H9 (cell line): Measurements from ENCODE around the gene USP40. TPM values are rescaled to one million over a fixed set of nuclear protein-coding genes. Genes with fewer than 3 reads are reported as not detected.
A peak's percentile ranks its signal among the peaks of the same experiment; 100 is the strongest.

Experiments used
- DNase-seq: peaks from one replicate; pipeline ENCODE4 v3.0.0-alpha.2; 2017
- H2AFZ ChIP-seq: one replicate; pipeline ENCODE4 v1.6.1; 2013; ENCODE audit warnings: mild to moderate bottlenecking, low read length, control low read depth, moderate library complexity
- H2AK5ac ChIP-seq: 2 replicates; pipeline ENCODE4 v1.6.1; 2013; ENCODE audit warnings: low read length, control low read depth, mixed read lengths; ENCODE audit not compliant: insufficient read length
- H2BK120ac ChIP-seq: one replicate; pipeline ENCODE4 v1.6.1; 2013; ENCODE audit warnings: low read depth, mild to moderate bottlenecking, low read length, control low read depth, inconsistent platforms; ENCODE audit not compliant: poor library complexity, severe bottlenecking
- H2BK12ac ChIP-seq: 2 replicates; pipeline ENCODE4 v1.6.1; 2013; ENCODE audit warnings: low read length, control low read depth, mixed read lengths, low read depth; ENCODE audit not compliant: insufficient read length
- H2BK15ac ChIP-seq: 2 replicates; pipeline ENCODE4 v1.6.1; 2013; ENCODE audit warnings: low read depth, low read length, control low read depth
- H2BK20ac ChIP-seq: one replicate; pipeline ENCODE4 v1.6.1; 2013; ENCODE audit warnings: low read depth, mild to moderate bottlenecking, low read length, control low read depth, inconsistent platforms; ENCODE audit not compliant: poor library complexity, severe bottlenecking
- H2BK5ac ChIP-seq: 2 replicates; pipeline ENCODE4 v1.6.1; 2013; ENCODE audit warnings: low read length, control low read depth, mixed read lengths; ENCODE audit not compliant: insufficient read length
- H3K14ac ChIP-seq: 2 replicates; pipeline ENCODE4 v1.6.1; 2013; ENCODE audit warnings: low read length, control low read depth; ENCODE audit not compliant: insufficient read depth
- H3K18ac ChIP-seq: 2 replicates; pipeline ENCODE4 v1.6.1; 2013; ENCODE audit warnings: low read depth, mild to moderate bottlenecking, mixed read lengths, low read length, control low read depth; ENCODE audit not compliant: insufficient read length
- H3K23ac ChIP-seq: 2 replicates; pipeline ENCODE4 v1.6.1; 2013; ENCODE audit warnings: low read length, control low read depth, mixed read lengths, low read depth; ENCODE audit not compliant: insufficient read length
- H3K23me2 ChIP-seq: 2 replicates; pipeline ENCODE4 v1.6.1; 2013; ENCODE audit warnings: low read depth, mild to moderate bottlenecking, mixed read lengths, low read length, control low read depth; ENCODE audit not compliant: insufficient read length, poor library complexity, severe bottlenecking
- H3K27ac ChIP-seq: 2 replicates; pipeline ENCODE4 v1.5.1; 2013; ENCODE audit warnings: low read length, control low read depth, mixed read lengths, low read depth; ENCODE audit not compliant: insufficient read length
- H3K27me3 ChIP-seq: 2 replicates; pipeline ENCODE4 v1.6.1; 2013; ENCODE audit warnings: low read length, control low read depth, inconsistent platforms; ENCODE audit not compliant: insufficient read depth
- H3K4ac ChIP-seq: 2 replicates; pipeline ENCODE4 v1.6.1; 2013; ENCODE audit warnings: low read depth, mild to moderate bottlenecking, control low read depth, inconsistent platforms, low read length, moderate library complexity
- H3K4me1 ChIP-seq: 2 replicates; pipeline ENCODE4 v1.6.1; 2013; ENCODE audit warnings: low read length, control low read depth, inconsistent platforms; ENCODE audit not compliant: insufficient read depth
- H3K4me2 ChIP-seq: 2 replicates; pipeline ENCODE4 v1.6.1; 2013; ENCODE audit warnings: low read length, control low read depth, mixed read lengths; ENCODE audit not compliant: insufficient read length, insufficient read depth
- H3K56ac ChIP-seq: 2 replicates; pipeline ENCODE4 v1.6.1; 2013; ENCODE audit warnings: low read depth, mild to moderate bottlenecking, mixed read lengths, low read length, control low read depth; ENCODE audit not compliant: insufficient read length
- H3K79me1 ChIP-seq: 2 replicates; pipeline ENCODE4 v1.6.1; 2013; ENCODE audit warnings: low read depth, mild to moderate bottlenecking, moderate library complexity, low read length, control low read depth, inconsistent platforms; ENCODE audit not compliant: insufficient read depth, poor library complexity, severe bottlenecking
- H3K79me2 ChIP-seq: 2 replicates; pipeline ENCODE4 v1.6.1; 2013; ENCODE audit warnings: low read length, control low read depth, inconsistent platforms; ENCODE audit not compliant: insufficient read depth
- H3K9ac ChIP-seq: 2 replicates; pipeline ENCODE4 v1.6.1; 2013; ENCODE audit warnings: low read length, control low read depth, mixed read lengths; ENCODE audit not compliant: insufficient read length; ENCODE audit errors: extremely low read depth
- H3K9me3 ChIP-seq: one replicate; pipeline ENCODE4 v1.6.1; 2013; ENCODE audit warnings: low read depth, low read length, inconsistent platforms; ENCODE audit not compliant: control insufficient read depth
- H3T11ph ChIP-seq: one replicate; pipeline ENCODE4 v1.6.1; 2013; ENCODE audit warnings: mild to moderate bottlenecking, low read length, control low read depth, inconsistent platforms
- H4K20me1 ChIP-seq: one replicate; pipeline ENCODE4 v1.6.1; 2013; ENCODE audit not compliant: control insufficient read depth, insufficient read length, insufficient read depth
- H4K5ac ChIP-seq: 2 replicates; pipeline ENCODE4 v1.6.1; 2013; ENCODE audit warnings: low read depth, mild to moderate bottlenecking, mixed read lengths, low read length, control low read depth; ENCODE audit not compliant: insufficient read length
- H4K8ac ChIP-seq: replicated peaks from 2 replicates; pipeline ENCODE4 v1.6.1; 2013; ENCODE audit warnings: low read length, control low read depth, mixed read lengths, low read depth; ENCODE audit not compliant: insufficient read length
- H4K91ac ChIP-seq: 2 replicates; pipeline ENCODE4 v1.6.1; 2013; ENCODE audit warnings: low read depth, mild to moderate bottlenecking, moderate library complexity, mixed read lengths, low read length, control low read depth; ENCODE audit not compliant: insufficient read length
- H3K27ac Mint-ChIP-seq, 3 experiments: 2 replicates in 2 of 3; 3 replicates in 1 of 3; pipeline ENCODE4 v1.8.0; 2020 to 2021; ENCODE audit warnings: mixed read lengths in 3 of 3, mild to moderate bottlenecking in 1 of 3, moderate library complexity in 1 of 3
- H3K27me3 Mint-ChIP-seq: 2 replicates; pipeline ENCODE4 v1.8.0; 2021; ENCODE audit warnings: low read depth, mild to moderate bottlenecking, moderate library complexity, mixed read lengths
- H3K36me3 Mint-ChIP-seq, 3 experiments: 2 replicates in 2 of 3; 3 replicates in 1 of 3; pipeline ENCODE4 v1.8.0; 2020 to 2021; ENCODE audit warnings: low read depth in 3 of 3, mixed read lengths in 3 of 3; ENCODE audit not compliant: insufficient read depth in 1 of 3
- H3K4me1 Mint-ChIP-seq, 2 experiments: 2 replicates each; pipeline ENCODE4 v1.8.0; 2020; ENCODE audit warnings: mixed read lengths in 2 of 2
- H3K4me3 Mint-ChIP-seq, 2 experiments: 2 replicates in 1 of 2; 3 replicates in 1 of 2; pipeline ENCODE4 v1.8.0; 2020 to 2021; ENCODE audit warnings: mild to moderate bottlenecking in 2 of 2, mixed read lengths in 2 of 2, moderate library complexity in 1 of 2
- H3K9me3 Mint-ChIP-seq, 2 experiments: 2 replicates in 1 of 2; 3 replicates in 1 of 2; pipeline ENCODE4 v1.8.0; 2020; ENCODE audit warnings: mild to moderate bottlenecking in 2 of 2, mixed read lengths in 2 of 2, moderate library complexity in 1 of 2
- WGBS: extraction: QIAGEN DNeasy Blood & Tissue Kit; methylation state at CpG from one replicate; pipeline ENCODE4 v1.1.7; 2013; ENCODE audit warnings: missing lambda C conversion rate, low lambda C conversion rate, mixed read lengths; ENCODE audit not compliant: insufficient read length; ENCODE audit errors: extremely low coverage; 5-methylcytosine and 5-hydroxymethylcytosine counted together
- total RNA-seq: library from RNA; stranded (reverse); gene quantifications from 2 replicates; pipeline ENCODE4 v1.2.1, GENCODE V29; 2021
- TF ChIP-seq, protein P1 (sequence below): fragments of 200-600 bp; sonication (generic); conservative IDR thresholded peaks from 3 replicates; pipeline ENCODE4 v1.8.0; 2021; ENCODE audit warnings: antibody characterized with exemption, mild to moderate bottlenecking

USP40 gene
- total RNA-seq, 1 experiment from 2014 or later = 7.5 TPM

DNA sequence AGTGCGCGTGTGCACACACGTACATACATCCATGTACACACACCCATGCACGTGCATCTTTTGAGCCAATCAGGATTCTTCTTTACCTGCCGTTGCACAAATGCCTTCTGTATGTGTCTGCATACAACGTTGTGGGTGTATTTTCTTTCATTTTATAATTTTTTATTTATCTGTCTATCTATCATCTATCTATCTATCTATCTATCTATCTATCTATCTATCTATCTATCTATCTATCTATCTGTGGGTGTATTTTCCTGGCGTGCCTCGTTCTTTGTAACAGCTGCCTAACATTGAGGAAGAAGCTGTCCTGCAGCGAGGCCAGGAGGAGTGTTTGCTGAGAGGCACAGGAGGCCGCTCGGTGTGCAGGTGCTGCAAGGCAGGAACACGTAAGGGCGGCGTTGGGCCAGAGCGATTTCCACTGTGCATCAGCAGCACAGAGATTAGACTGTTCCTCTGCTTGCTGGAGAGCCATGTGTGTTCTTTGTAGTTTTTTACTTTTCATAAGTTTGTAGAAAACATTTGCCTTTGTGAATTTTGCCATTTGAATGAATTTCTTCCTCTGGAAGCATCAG, 127.9 kb downstream of the USP40 start:
- no CpG with 5 or more reads among the region's 15 CpGs for WGBS
- no peak overlapping the region for H3K9ac ChIP-seq
- no peak overlapping the region for H2BK12ac ChIP-seq
- H3K27me3 Mint-ChIP-seq = no peaks in the 10 kb centered on the region; the same call in 1 of the 2 replicates
- no peak overlapping the region for H4K5ac ChIP-seq
- H2BK120ac ChIP-seq = no peak overlapping the region
- H3K18ac ChIP-seq = no peak overlapping the region
- H3K4ac ChIP-seq = no peak overlapping the region
- no peaks in the 10 kb centered on the region for H3K79me2 ChIP-seq
- no peak overlapping the region for H3K56ac ChIP-seq
- no peak overlapping the region for H3K4me2 ChIP-seq
- H2BK15ac ChIP-seq = no peak overlapping the region
- no peaks in the 10 kb centered on the region for H3K79me1 ChIP-seq
- H3K4me1 Mint-ChIP-seq = no peaks in the 10 kb centered on the region
- no peaks in the 10 kb centered on the region for H3K4me1 ChIP-seq
- H4K8ac ChIP-seq = no peak overlapping the region
- no peak overlapping the region for H4K91ac ChIP-seq
- no peaks in the 10 kb centered on the region for H3K9me3 ChIP-seq
- no peaks in the 10 kb centered on the region for H4K20me1 ChIP-seq
- H3K4me3 Mint-ChIP-seq = no peak overlapping the region
- no peak overlapping the region; the same call in 1 of the 2 replicates for H3K14ac ChIP-seq
- H3K23ac ChIP-seq = no peak overlapping the region
- H2AK5ac ChIP-seq = no peak overlapping the region
- TF ChIP-seq, protein P1, sequence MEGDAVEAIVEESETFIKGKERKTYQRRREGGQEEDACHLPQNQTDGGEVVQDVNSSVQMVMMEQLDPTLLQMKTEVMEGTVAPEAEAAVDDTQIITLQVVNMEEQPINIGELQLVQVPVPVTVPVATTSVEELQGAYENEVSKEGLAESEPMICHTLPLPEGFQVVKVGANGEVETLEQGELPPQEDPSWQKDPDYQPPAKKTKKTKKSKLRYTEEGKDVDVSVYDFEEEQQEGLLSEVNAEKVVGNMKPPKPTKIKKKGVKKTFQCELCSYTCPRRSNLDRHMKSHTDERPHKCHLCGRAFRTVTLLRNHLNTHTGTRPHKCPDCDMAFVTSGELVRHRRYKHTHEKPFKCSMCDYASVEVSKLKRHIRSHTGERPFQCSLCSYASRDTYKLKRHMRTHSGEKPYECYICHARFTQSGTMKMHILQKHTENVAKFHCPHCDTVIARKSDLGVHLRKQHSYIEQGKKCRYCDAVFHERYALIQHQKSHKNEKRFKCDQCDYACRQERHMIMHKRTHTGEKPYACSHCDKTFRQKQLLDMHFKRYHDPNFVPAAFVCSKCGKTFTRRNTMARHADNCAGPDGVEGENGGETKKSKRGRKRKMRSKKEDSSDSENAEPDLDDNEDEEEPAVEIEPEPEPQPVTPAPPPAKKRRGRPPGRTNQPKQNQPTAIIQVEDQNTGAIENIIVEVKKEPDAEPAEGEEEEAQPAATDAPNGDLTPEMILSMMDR = no peak
- H3K27ac Mint-ChIP-seq = peak overlapping the region in 2 of 3 experiments; percentile 46 to 59; a peak in 3 of 7 replicates
- no peak overlapping the region for H3T11ph ChIP-seq
- H3K9me3 Mint-ChIP-seq = no peaks in the 10 kb centered on the region
- no peak overlapping the region for H2BK20ac ChIP-seq
- no peak overlapping the region for H2BK5ac ChIP-seq
- no peaks in the 10 kb centered on the region for H3K27me3 ChIP-seq
- H3K23me2 ChIP-seq = no peaks in the 10 kb centered on the region
- H2AFZ ChIP-seq = no peak overlapping the region
- H3K36me3 Mint-ChIP-seq = peaks cover 0 to 7% (median 4%) of the 10 kb centered on the region in 3 experiments; a peak in 3 of 7 replicates
- no peak overlapping the region for H3K27ac ChIP-seq
- no peak for DNase-seq
